ENCODE results near the gene PTTG1. TPM values are rescaled to one million over a fixed set of nuclear protein-coding genes. Genes with fewer than 3 reads are reported as not detected.

The PTTG1 gene
- total and polyA plus RNA-seq, 2 experiments from 2014 or later = 394 to 620 TPM

- Histone ChIP-seq H3K36me3 (ENCODE audit: insufficient read depth) (no peaks in the 10 kb centered on the region), H3K27ac (ENCODE audit: low read depth) (no peak overlapping the region), H3K9me2 (ENCODE audit: insufficient read depth) (no peaks in the 10 kb centered on the region), H3K27me3 (ENCODE audit: insufficient read depth) (no peaks in the 10 kb centered on the region), H2AFZ (no peak overlapping the region), H3K4me3 (no peak overlapping the region), H3K79me2 (replicated peaks; ENCODE audit: insufficient read depth) (no peaks in the 10 kb centered on the region), H4K20me1 (replicated peaks; ENCODE audit: insufficient read depth) (no peaks in the 10 kb centered on the region), H3K4me2 (no peak overlapping the region), H3K4me1 (ENCODE audit: insufficient read depth) (no peaks in the 10 kb centered on the region), H3F3A (replicated peaks; ENCODE audit: low read depth) (no peaks in the 10 kb centered on the region)
- H3K27me3 Mint-ChIP-seq (ENCODE audit: insufficient read depth, low read depth, poor library complexity) = no peaks in the 10 kb centered on the region
- no peak overlapping the region for H3K27ac Mint-ChIP-seq
- H3K4me1 Mint-ChIP-seq = no peaks in the 10 kb centered on the region
- H3K36me3 Mint-ChIP-seq (ENCODE audit: low read depth) = no peaks in the 10 kb centered on the region
- TF ChIP-seq EZH2 (IDR thresholded peaks at IDR 0.05; ENCODE audit: low read depth, unreplicated experiment) = no peak
- no peak for TF ChIP-seq NANOG (IDR thresholded peaks at IDR 0.05; ENCODE audit: borderline replicate concordance)
- no peak for TF ChIP-seq JUNB (IDR thresholded peaks at IDR 0.05; ENCODE audit: unreplicated experiment)
- no peak for TF ChIP-seq POLR2AphosphoS5 (IDR thresholded peaks at IDR 0.05; ENCODE audit: low read depth)
- no peak for TF ChIP-seq ZNF114 (CRISPR knock-in tag; IDR thresholded peaks at IDR 0.05)
- TF ChIP-seq EZH2phosphoT487 (IDR thresholded peaks at IDR 0.05; ENCODE audit: unreplicated experiment) = no peak
- TF ChIP-seq STAT1 (IDR thresholded peaks at IDR 0.05; ENCODE audit: unreplicated experiment) = no peak
- TF ChIP-seq, protein P1, sequence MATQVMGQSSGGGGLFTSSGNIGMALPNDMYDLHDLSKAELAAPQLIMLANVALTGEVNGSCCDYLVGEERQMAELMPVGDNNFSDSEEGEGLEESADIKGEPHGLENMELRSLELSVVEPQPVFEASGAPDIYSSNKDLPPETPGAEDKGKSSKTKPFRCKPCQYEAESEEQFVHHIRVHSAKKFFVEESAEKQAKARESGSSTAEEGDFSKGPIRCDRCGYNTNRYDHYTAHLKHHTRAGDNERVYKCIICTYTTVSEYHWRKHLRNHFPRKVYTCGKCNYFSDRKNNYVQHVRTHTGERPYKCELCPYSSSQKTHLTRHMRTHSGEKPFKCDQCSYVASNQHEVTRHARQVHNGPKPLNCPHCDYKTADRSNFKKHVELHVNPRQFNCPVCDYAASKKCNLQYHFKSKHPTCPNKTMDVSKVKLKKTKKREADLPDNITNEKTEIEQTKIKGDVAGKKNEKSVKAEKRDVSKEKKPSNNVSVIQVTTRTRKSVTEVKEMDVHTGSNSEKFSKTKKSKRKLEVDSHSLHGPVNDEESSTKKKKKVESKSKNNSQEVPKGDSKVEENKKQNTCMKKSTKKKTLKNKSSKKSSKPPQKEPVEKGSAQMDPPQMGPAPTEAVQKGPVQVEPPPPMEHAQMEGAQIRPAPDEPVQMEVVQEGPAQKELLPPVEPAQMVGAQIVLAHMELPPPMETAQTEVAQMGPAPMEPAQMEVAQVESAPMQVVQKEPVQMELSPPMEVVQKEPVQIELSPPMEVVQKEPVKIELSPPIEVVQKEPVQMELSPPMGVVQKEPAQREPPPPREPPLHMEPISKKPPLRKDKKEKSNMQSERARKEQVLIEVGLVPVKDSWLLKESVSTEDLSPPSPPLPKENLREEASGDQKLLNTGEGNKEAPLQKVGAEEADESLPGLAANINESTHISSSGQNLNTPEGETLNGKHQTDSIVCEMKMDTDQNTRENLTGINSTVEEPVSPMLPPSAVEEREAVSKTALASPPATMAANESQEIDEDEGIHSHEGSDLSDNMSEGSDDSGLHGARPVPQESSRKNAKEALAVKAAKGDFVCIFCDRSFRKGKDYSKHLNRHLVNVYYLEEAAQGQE (IDR thresholded peaks at IDR 0.05; ENCODE audit: unreplicated experiment) = no peak
- TF ChIP-seq, protein P2, sequence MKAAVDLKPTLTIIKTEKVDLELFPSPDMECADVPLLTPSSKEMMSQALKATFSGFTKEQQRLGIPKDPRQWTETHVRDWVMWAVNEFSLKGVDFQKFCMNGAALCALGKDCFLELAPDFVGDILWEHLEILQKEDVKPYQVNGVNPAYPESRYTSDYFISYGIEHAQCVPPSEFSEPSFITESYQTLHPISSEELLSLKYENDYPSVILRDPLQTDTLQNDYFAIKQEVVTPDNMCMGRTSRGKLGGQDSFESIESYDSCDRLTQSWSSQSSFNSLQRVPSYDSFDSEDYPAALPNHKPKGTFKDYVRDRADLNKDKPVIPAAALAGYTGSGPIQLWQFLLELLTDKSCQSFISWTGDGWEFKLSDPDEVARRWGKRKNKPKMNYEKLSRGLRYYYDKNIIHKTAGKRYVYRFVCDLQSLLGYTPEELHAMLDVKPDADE (IDR thresholded peaks at IDR 0.05) = no peak
- no peak for TF ChIP-seq ZNF331 (CRISPR knock-in tag; IDR thresholded peaks at IDR 0.05; ENCODE audit: low read depth)
- no peak for TF ChIP-seq CREB1 (CRISPR knock-in tag; IDR thresholded peaks at IDR 0.05; ENCODE audit: low read depth)
- H3K9me3 Mint-ChIP-seq = peaks cover 8% of the 10 kb centered on the region; the same call in 2 of the 3 replicates
- DNase-seq (ENCODE audit: low spot score) (no peak), ATAC-seq (no peak)
- no peak overlapping the region for H3K4me3 Mint-ChIP-seq
These were observed 35.6 kb downstream of the PTTG1 start for GRCh38 chr5:160457252-160457651.
